GM19455 (cell line): ENCODE results near the gene DENND2A.
"Not testable (repeated sequence)": the region's sequence is repeated elsewhere in the genome, so short reads cannot be mapped to it uniquely, and the experiment has no call there.

Experiments used
- ATAC-seq: cut with Tn5 transposase; IDR thresholded peaks from one replicate; pipeline ENCODE4 v1.9.1; 2021; ENCODE audit not compliant: unreplicated experiment

The DENND2A gene

GRCh38 chr7:140650367-140650766 lies 9.8 kb upstream of the DENND2A start:
- ATAC-seq, result no peak

GRCh38 chr7:140649556-140650205 lies 9.1 kb upstream of the DENND2A start:
- no peak for ATAC-seq

- peak; percentile 83 for ATAC-seq
These were observed 6.5 kb upstream of the DENND2A start for GRCh38 chr7:140646931-140647647.

- ATAC-seq, result no peak
These were observed 4.7 kb upstream of the DENND2A start for GRCh38 chr7:140645166-140645900.

- ATAC-seq, result not testable (repeated sequence)
These were observed 4.1 kb upstream of the DENND2A start for GRCh38 chr7:140644761-140645160.

GRCh38 chr7:140643416-140643815 lies 2.8 kb upstream of the DENND2A start:
- ATAC-seq, result no peak

- no peak for ATAC-seq
These were observed 1.0 kb upstream of the DENND2A start for GRCh38 chr7:140641524-140642195.

- no peak for ATAC-seq
These were observed 464 bp downstream of the DENND2A start for GRCh38 chr7:140640060-140640637.

- no peak for ATAC-seq
These were observed 1.1 kb downstream of the DENND2A start for GRCh38 chr7:140639366-140640053.

GRCh38 chr7:140638173-140638791 lies 2.3 kb downstream of the DENND2A start:
- no peak for ATAC-seq

GRCh38 chr7:140637400-140637799 lies 3.2 kb downstream of the DENND2A start:
- no peak for ATAC-seq

- ATAC-seq, result no peak
These were observed 4.8 kb downstream of the DENND2A start for GRCh38 chr7:140635816-140636215.

GRCh38 chr7:140635345-140635744 lies 5.3 kb downstream of the DENND2A start:
- ATAC-seq, result no peak

GRCh38 chr7:140631602-140632001 lies 9.0 kb downstream of the DENND2A start:
- ATAC-seq, result no peak

- ATAC-seq, result no peak
These were observed 9.6 kb downstream of the DENND2A start for GRCh38 chr7:140631021-140631420.

GRCh38 chr7:140625908-140626868 lies 14.4 kb downstream of the DENND2A start:
- ATAC-seq, result no peak

- not testable (repeated sequence) for ATAC-seq
These were observed 15.4 kb downstream of the DENND2A start for GRCh38 chr7:140625192-140625558.

GRCh38 chr7:140624392-140625191 lies 16.0 kb downstream of the DENND2A start:
- no peak for ATAC-seq
